ENCODE results near the gene LDLRAD4.

LDLRAD4 gene

DNA sequence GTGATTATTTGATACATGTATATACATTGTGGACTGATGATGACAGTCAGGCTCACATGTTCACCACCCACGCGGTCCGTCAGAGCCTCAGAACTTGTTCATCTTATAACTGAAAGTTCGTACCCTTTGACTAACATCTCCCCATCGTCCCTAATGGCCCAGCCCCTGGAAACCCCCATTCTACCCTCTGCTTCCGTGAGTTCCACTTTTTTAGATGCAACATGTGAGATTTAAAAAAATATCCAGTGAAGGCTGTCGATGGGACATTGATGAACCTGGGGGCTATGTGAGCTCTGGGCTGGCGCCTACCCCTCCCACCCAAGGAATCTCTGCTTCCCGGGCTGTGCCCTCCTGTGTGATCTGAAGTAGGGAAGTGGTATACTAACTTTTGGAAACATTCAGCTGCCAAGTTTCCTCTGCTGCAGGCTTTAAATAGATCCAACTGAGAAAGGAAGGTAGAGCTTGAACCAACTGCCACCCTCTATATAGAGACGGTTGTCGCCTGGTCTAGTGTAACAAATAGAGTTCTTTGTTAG is 344.0 kb downstream of the LDLRAD4 start:
- Histone ChIP-seq H3K9ac (ENCODE audit: low read depth, low read length) (no peak overlapping the region), H3K27me3 (ENCODE audit: insufficient read depth, low read length) (no peaks in the 10 kb centered on the region), H3K36me3 (ENCODE audit: insufficient read depth, low read depth, low read length) (no peaks in the 10 kb centered on the region), H3K4me1 (ENCODE audit: insufficient read depth, low read length) (no peaks in the 10 kb centered on the region), H3K9me3 (ENCODE audit: insufficient read depth, low read depth, low read length) (no peaks in the 10 kb centered on the region), H3K27ac (ENCODE audit: low read length) (no peak overlapping the region), H3K4me3 (ENCODE audit: low read length) (no peak overlapping the region)

DNA sequence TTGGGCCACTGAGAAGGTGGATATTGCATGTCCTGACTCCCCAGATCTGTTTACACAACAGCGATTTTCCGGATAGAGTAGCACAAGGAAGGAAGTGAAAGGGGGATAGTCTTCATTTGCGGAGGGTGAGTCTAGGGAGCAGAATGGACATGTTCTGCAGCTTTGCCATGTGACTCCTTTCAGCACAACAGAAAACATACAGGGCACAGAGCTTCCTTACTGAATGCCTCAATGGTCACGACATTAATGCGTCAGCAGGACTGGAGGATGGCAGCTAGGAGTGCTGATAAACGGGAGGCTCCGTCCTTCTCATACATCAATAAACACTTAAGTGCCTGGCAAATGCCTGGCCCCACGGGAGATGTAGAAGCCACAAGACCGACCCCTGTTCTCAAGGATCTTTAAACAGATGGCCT is 344.8 kb downstream of the LDLRAD4 start:
- H3K4me1 ChIP-seq (ENCODE audit: insufficient read depth, low read length): no peaks in the 10 kb centered on the region
- no peaks in the 10 kb centered on the region for H3K36me3 ChIP-seq (ENCODE audit: insufficient read depth, low read depth, low read length)
- H3K4me3 ChIP-seq (ENCODE audit: low read length): no peak overlapping the region
- H3K27ac ChIP-seq (ENCODE audit: low read length): no peak overlapping the region
- H3K9ac ChIP-seq (ENCODE audit: low read depth, low read length): no peak overlapping the region
- no peaks in the 10 kb centered on the region for H3K9me3 ChIP-seq (ENCODE audit: insufficient read depth, low read depth, low read length)
- no peaks in the 10 kb centered on the region for H3K27me3 ChIP-seq (ENCODE audit: insufficient read depth, low read length)

DNA sequence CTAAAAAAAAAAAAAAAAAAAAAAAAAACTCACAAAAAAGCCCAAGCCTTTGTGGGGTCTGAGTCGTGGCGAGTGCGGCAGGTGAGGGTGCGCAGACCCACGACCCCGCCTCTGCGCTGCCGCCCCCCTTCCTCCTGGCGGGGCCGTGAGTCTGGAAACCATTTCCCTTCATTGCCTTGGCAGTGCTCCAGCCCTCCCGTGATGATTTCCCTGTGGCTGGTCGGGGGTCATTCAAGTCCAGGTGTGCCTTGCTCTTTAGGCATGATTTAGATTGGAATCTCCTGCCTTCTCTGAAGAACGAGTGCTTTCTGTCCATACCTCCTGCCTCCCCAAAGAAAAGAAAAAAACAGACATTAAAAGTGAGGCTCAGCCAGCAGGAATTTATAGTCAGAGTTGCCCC is 346.0 kb downstream of the LDLRAD4 start:
- H3K9me3 ChIP-seq (ENCODE audit: insufficient read depth, low read depth, low read length): no peaks in the 10 kb centered on the region
- no peaks in the 10 kb centered on the region for H3K36me3 ChIP-seq (ENCODE audit: insufficient read depth, low read depth, low read length)
- H3K9ac ChIP-seq (ENCODE audit: low read depth, low read length): no peak overlapping the region
- H3K27ac ChIP-seq (ENCODE audit: low read length): no peak overlapping the region
- no peak overlapping the region for H3K4me3 ChIP-seq (ENCODE audit: low read length)
- H3K27me3 ChIP-seq (ENCODE audit: insufficient read depth, low read length): no peaks in the 10 kb centered on the region
- no peaks in the 10 kb centered on the region for H3K4me1 ChIP-seq (ENCODE audit: insufficient read depth, low read length)

GRCh38 chr18:13565228-13565627 is 346.7 kb downstream of the LDLRAD4 start:
- H3K9me3 ChIP-seq (ENCODE audit: insufficient read depth, low read depth, low read length): no peaks in the 10 kb centered on the region
- H3K4me1 ChIP-seq (ENCODE audit: insufficient read depth, low read length): no peaks in the 10 kb centered on the region
- H3K36me3 ChIP-seq (ENCODE audit: insufficient read depth, low read depth, low read length): no peaks in the 10 kb centered on the region
- H3K27me3 ChIP-seq (ENCODE audit: insufficient read depth, low read length): no peaks in the 10 kb centered on the region
- no peak overlapping the region for H3K27ac ChIP-seq (ENCODE audit: low read length)
- H3K4me3 ChIP-seq (ENCODE audit: low read length): no peak overlapping the region
- no peak overlapping the region for H3K9ac ChIP-seq (ENCODE audit: low read depth, low read length)

- Histone ChIP-seq H3K4me3 (ENCODE audit: low read length) (no peak overlapping the region), H3K36me3 (ENCODE audit: insufficient read depth, low read depth, low read length) (no peaks in the 10 kb centered on the region), H3K4me1 (ENCODE audit: insufficient read depth, low read length) (no peaks in the 10 kb centered on the region), H3K27me3 (ENCODE audit: insufficient read depth, low read length) (no peaks in the 10 kb centered on the region), H3K9ac (ENCODE audit: low read depth, low read length) (no peak overlapping the region), H3K9me3 (ENCODE audit: insufficient read depth, low read depth, low read length) (no peaks in the 10 kb centered on the region), H3K27ac (ENCODE audit: low read length) (no peak overlapping the region)
Observed at GRCh38 chr18:13566941-13567746, 348.6 kb downstream of the LDLRAD4 start.

- Histone ChIP-seq H3K27ac (ENCODE audit: low read length) (no peak overlapping the region), H3K9me3 (ENCODE audit: insufficient read depth, low read depth, low read length) (no peaks in the 10 kb centered on the region), H3K4me3 (ENCODE audit: low read length) (no peak overlapping the region), H3K4me1 (ENCODE audit: insufficient read depth, low read length) (no peaks in the 10 kb centered on the region), H3K36me3 (ENCODE audit: insufficient read depth, low read depth, low read length) (no peaks in the 10 kb centered on the region), H3K9ac (ENCODE audit: low read depth, low read length) (no peak overlapping the region), H3K27me3 (ENCODE audit: insufficient read depth, low read length) (no peaks in the 10 kb centered on the region)
Observed at GRCh38 chr18:13568443-13569392, 350.2 kb downstream of the LDLRAD4 start.

GRCh38 chr18:13570216-13570615 is 351.7 kb downstream of the LDLRAD4 start:
- H3K4me3 ChIP-seq (ENCODE audit: low read length): no peak overlapping the region
- H3K27ac ChIP-seq (ENCODE audit: low read length): no peak overlapping the region
- no peak overlapping the region for H3K9ac ChIP-seq (ENCODE audit: low read depth, low read length)
- H3K36me3 ChIP-seq (ENCODE audit: insufficient read depth, low read depth, low read length): no peaks in the 10 kb centered on the region
- H3K27me3 ChIP-seq (ENCODE audit: insufficient read depth, low read length): no peaks in the 10 kb centered on the region
- H3K4me1 ChIP-seq (ENCODE audit: insufficient read depth, low read length): no peaks in the 10 kb centered on the region
- H3K9me3 ChIP-seq (ENCODE audit: insufficient read depth, low read depth, low read length): no peaks in the 10 kb centered on the region

GRCh38 chr18:13570856-13571495 is 352.4 kb downstream of the LDLRAD4 start:
- Histone ChIP-seq H3K4me1 (ENCODE audit: insufficient read depth, low read length) (no peaks in the 10 kb centered on the region), H3K9ac (ENCODE audit: low read depth, low read length) (no peak overlapping the region), H3K4me3 (ENCODE audit: low read length) (no peak overlapping the region), H3K27ac (ENCODE audit: low read length) (no peak overlapping the region), H3K9me3 (ENCODE audit: insufficient read depth, low read depth, low read length) (no peaks in the 10 kb centered on the region), H3K36me3 (ENCODE audit: insufficient read depth, low read depth, low read length) (no peaks in the 10 kb centered on the region), H3K27me3 (ENCODE audit: insufficient read depth, low read length) (no peaks in the 10 kb centered on the region)

DNA sequence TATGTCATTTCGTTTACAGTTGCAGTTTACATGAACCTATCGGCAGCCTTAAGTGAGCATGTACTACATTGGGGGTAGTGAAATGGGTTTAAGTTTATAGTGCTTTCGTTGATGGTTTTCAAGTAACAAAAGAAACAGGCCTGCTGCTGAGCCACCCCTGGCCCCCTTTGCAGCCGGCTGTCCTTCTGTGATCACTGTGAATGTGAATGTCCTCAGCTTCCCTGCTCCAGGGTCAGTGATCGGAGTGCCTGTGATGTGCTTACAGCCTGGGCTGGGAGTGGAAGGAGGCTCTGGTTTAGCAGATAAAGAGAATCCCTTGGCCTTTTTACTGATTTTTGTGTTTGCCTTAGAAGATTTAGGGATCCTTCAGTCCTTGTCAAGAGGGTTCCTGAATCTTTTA is 353.6 kb downstream of the LDLRAD4 start:
- Histone ChIP-seq H3K9me3 (ENCODE audit: insufficient read depth, low read depth, low read length) (no peaks in the 10 kb centered on the region), H3K9ac (ENCODE audit: low read depth, low read length) (no peak overlapping the region), H3K27ac (ENCODE audit: low read length) (no peak overlapping the region), H3K27me3 (ENCODE audit: insufficient read depth, low read length) (no peaks in the 10 kb centered on the region), H3K4me3 (ENCODE audit: low read length) (no peak overlapping the region), H3K4me1 (ENCODE audit: insufficient read depth, low read length) (no peaks in the 10 kb centered on the region), H3K36me3 (ENCODE audit: insufficient read depth, low read depth, low read length) (no peaks in the 10 kb centered on the region)

DNA sequence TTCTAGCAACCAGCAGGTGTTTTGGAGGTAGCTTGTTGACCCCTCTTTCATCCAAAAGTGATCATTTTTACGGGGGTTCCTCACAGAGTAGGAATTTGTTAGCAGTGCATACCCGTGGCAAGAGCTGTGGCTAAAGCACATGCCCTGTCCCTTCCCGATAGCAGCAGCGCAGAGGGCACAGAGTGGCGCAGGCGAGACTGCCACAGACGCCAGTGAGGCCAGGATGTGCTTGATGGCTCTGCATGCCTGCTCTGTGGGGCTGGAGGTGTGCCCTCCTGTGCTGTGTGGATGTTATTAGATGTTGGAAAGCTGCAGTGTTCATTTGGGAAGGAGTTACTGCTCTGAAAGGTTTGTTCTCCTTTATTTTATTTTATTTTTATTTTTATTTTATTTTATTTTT is 354.2 kb downstream of the LDLRAD4 start:
- no peaks in the 10 kb centered on the region for H3K27me3 ChIP-seq (ENCODE audit: insufficient read depth, low read length)
- no peaks in the 10 kb centered on the region for H3K4me1 ChIP-seq (ENCODE audit: insufficient read depth, low read length)
- H3K36me3 ChIP-seq (ENCODE audit: insufficient read depth, low read depth, low read length): no peaks in the 10 kb centered on the region
- H3K27ac ChIP-seq (ENCODE audit: low read length): no peak overlapping the region
- H3K9ac ChIP-seq (ENCODE audit: low read depth, low read length): no peak overlapping the region
- H3K4me3 ChIP-seq (ENCODE audit: low read length): no peak overlapping the region
- H3K9me3 ChIP-seq (ENCODE audit: insufficient read depth, low read depth, low read length): no peaks in the 10 kb centered on the region

DNA sequence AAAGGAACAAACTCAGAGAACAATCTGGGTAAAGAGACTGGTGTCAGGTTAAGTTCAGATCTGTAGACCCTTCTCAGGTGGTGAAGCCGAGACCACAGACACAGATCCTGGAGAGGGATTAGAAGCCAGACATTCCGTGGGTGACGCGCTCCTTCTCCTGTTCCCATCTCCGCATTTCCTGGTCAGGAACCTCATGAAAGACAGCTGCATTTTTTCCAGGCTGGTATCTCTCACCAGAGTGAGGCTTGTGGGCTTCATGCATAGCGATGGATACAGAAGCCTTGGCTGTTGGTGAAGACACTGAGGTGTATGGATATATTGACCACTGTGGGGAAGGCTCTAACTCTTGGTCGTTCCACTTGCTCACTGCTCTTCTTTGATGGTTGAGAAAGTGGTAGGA is 355.2 kb downstream of the LDLRAD4 start:
- no peaks in the 10 kb centered on the region for H3K27me3 ChIP-seq (ENCODE audit: insufficient read depth, low read length)
- H3K4me3 ChIP-seq (ENCODE audit: low read length): no peak overlapping the region
- no peak overlapping the region for H3K27ac ChIP-seq (ENCODE audit: low read length)
- H3K9me3 ChIP-seq (ENCODE audit: insufficient read depth, low read depth, low read length): no peaks in the 10 kb centered on the region
- H3K4me1 ChIP-seq (ENCODE audit: insufficient read depth, low read length): no peaks in the 10 kb centered on the region
- no peak overlapping the region for H3K9ac ChIP-seq (ENCODE audit: low read depth, low read length)
- H3K36me3 ChIP-seq (ENCODE audit: insufficient read depth, low read depth, low read length): no peaks in the 10 kb centered on the region

All from iPS-20b (cell line).